ENCODE measurements around the gene CUL3.
A peak's percentile ranks its signal among the peaks of the same experiment; 100 is the strongest.

Gene CUL3

GRCh38 chr2:224594840-224595239 lies 9.7 kb upstream of the CUL3 start:
- H3K36me3 ChIP-seq (ENCODE audit: insufficient read depth), result no peaks in the 10 kb centered on the region
- no peak overlapping the region for H3K4me3 ChIP-seq (IDR thresholded peaks at IDR 0.05; ENCODE audit: insufficient read depth, low read depth, low read length)
- TF ChIP-seq, protein P1, sequence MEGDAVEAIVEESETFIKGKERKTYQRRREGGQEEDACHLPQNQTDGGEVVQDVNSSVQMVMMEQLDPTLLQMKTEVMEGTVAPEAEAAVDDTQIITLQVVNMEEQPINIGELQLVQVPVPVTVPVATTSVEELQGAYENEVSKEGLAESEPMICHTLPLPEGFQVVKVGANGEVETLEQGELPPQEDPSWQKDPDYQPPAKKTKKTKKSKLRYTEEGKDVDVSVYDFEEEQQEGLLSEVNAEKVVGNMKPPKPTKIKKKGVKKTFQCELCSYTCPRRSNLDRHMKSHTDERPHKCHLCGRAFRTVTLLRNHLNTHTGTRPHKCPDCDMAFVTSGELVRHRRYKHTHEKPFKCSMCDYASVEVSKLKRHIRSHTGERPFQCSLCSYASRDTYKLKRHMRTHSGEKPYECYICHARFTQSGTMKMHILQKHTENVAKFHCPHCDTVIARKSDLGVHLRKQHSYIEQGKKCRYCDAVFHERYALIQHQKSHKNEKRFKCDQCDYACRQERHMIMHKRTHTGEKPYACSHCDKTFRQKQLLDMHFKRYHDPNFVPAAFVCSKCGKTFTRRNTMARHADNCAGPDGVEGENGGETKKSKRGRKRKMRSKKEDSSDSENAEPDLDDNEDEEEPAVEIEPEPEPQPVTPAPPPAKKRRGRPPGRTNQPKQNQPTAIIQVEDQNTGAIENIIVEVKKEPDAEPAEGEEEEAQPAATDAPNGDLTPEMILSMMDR (conservative IDR thresholded peaks at IDR 0.05; ENCODE audit: low read depth, low read length), result no peak

GRCh38 chr2:224591220-224591619 lies 6.1 kb upstream of the CUL3 start:
- Histone ChIP-seq H3K9ac (no peak overlapping the region), H3K4me3 (IDR thresholded peaks at IDR 0.05; ENCODE audit: insufficient read depth, low read depth, low read length) (no peak overlapping the region), H3K4me1 (ENCODE audit: low read depth, poor library complexity, severe bottlenecking) (no peaks in the 10 kb centered on the region), H3K27ac (no peak overlapping the region), H3K4me2 (no peak overlapping the region), H3K79me2 (ENCODE audit: insufficient read depth, low read depth) (no peaks in the 10 kb centered on the region), H3K27me3 (ENCODE audit: insufficient read depth, low read depth) (no peaks in the 10 kb centered on the region), H4K20me1 (ENCODE audit: insufficient read depth) (no peaks in the 10 kb centered on the region), H3K36me3 (ENCODE audit: insufficient read depth) (no peaks in the 10 kb centered on the region), H2AFZ (ENCODE audit: low read depth) (no peak overlapping the region)
- TF ChIP-seq, protein P1 (conservative IDR thresholded peaks at IDR 0.05; ENCODE audit: low read depth, low read length), result no peak

More at GRCh38 chr2:224594840-224595239, 9.7 kb upstream of the CUL3 start:
- Histone ChIP-seq H3K4me2 (no peak overlapping the region), H3K79me2 (ENCODE audit: insufficient read depth, low read depth) (no peaks in the 10 kb centered on the region), H4K20me1 (ENCODE audit: insufficient read depth) (no peaks in the 10 kb centered on the region), H2AFZ (ENCODE audit: low read depth) (no peak overlapping the region), H3K27me3 (ENCODE audit: insufficient read depth, low read depth) (no peaks in the 10 kb centered on the region), H3K9ac (no peak overlapping the region), H3K27ac (no peak overlapping the region), H3K4me1 (ENCODE audit: low read depth, poor library complexity, severe bottlenecking) (no peaks in the 10 kb centered on the region)

GRCh38 chr2:224586127-224586695 lies 1.0 kb upstream of the CUL3 start:
- H3K27me3 ChIP-seq (ENCODE audit: insufficient read depth, low read depth), result no peaks in the 10 kb centered on the region
- peak overlapping the region; percentile 49; the same call in 1 of the 2 replicates for H3K9ac ChIP-seq
- peaks cover 33% of the 10 kb centered on the region for H3K79me2 ChIP-seq (ENCODE audit: insufficient read depth, low read depth)
- peaks cover 14% of the 10 kb centered on the region for H3K4me1 ChIP-seq (ENCODE audit: low read depth, poor library complexity, severe bottlenecking)
- H4K20me1 ChIP-seq (ENCODE audit: insufficient read depth), result peaks cover 19% of the 10 kb centered on the region; the same call in 1 of the 2 replicates
- peak overlapping the region; percentile 60 for H3K27ac ChIP-seq
- peak overlapping the region; percentile 54 for H3K4me2 ChIP-seq
- TF ChIP-seq, protein P1 (conservative IDR thresholded peaks at IDR 0.05; ENCODE audit: low read depth, low read length), result no peak
- peak overlapping the region; percentile 51 for H2AFZ ChIP-seq (ENCODE audit: low read depth)
- H3K36me3 ChIP-seq (ENCODE audit: insufficient read depth), result no peaks in the 10 kb centered on the region
- peak overlapping the region; percentile 62 for H3K4me3 ChIP-seq (IDR thresholded peaks at IDR 0.05; ENCODE audit: insufficient read depth, low read depth, low read length)

DNA sequence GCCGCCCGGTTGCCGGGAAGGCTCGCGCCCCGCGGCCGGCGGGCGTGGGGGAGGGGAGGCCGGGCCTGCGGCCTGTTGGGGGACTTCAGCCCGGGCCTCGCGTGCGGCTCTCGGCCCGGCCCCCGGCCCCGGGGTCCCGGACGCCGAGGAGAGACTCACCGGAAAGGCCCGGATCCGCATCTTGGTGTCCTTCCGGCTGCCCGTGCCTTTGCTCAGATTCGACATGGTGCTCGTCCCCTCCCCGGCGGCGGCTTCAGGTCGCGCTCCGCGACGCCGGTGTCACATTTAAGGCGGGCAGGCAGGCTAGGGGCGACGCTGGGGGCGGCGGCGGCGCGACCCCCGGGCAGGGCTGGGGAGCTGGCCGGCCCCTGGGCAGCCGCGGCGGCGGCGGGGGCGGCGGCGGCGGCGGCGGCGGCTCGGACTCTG lies 365 bp downstream of the CUL3 start:
- Histone ChIP-seq H3K4me3 (IDR thresholded peaks at IDR 0.05; ENCODE audit: insufficient read depth, low read depth, low read length) (no peak overlapping the region), H3K79me2 (ENCODE audit: insufficient read depth, low read depth) (peaks cover 47% of the 10 kb centered on the region), H3K27me3 (ENCODE audit: insufficient read depth, low read depth) (no peaks in the 10 kb centered on the region), H3K36me3 (ENCODE audit: insufficient read depth) (no peaks in the 10 kb centered on the region), H4K20me1 (ENCODE audit: insufficient read depth) (peaks cover 31% of the 10 kb centered on the region), H3K4me2 (no peak overlapping the region), H3K9ac (peak overlapping the region; percentile 72; the same call in 1 of the 2 replicates), H3K4me1 (ENCODE audit: low read depth, poor library complexity, severe bottlenecking) (peaks cover 20% of the 10 kb centered on the region), H3K27ac (peak overlapping the region; percentile 66), H2AFZ (ENCODE audit: low read depth) (no peak overlapping the region)
- TF ChIP-seq, protein P1 (conservative IDR thresholded peaks at IDR 0.05; ENCODE audit: low read depth, low read length), result no peak
